ENCODE measurements around the gene KLC3. TPM values are rescaled to one million over a fixed set of nuclear protein-coding genes. Genes with fewer than 3 reads are reported as not detected.

KLC3 gene
- total RNA-seq, 1 experiment from 2014 or later: 22.8 TPM

- Histone ChIP-seq H3K4me2 (ENCODE audit: low read length) (no peak overlapping the region), H3K9ac (ENCODE audit: low read length) (no peak overlapping the region), H4K20me1 (ENCODE audit: insufficient read depth) (no peaks in the 10 kb centered on the region), H3K79me2 (ENCODE audit: insufficient read depth, low read length) (no peaks in the 10 kb centered on the region), H2AFZ (ENCODE audit: low read depth, low read length, poor library complexity, severe bottlenecking) (no peak overlapping the region), H3K9me2 (ENCODE audit: insufficient read depth) (no peaks in the 10 kb centered on the region), H3K9me3 (ENCODE audit: control insufficient read depth in 1 of 2, insufficient read depth in 1 of 2, low read depth in 1 of 2, low read length in 2 of 2) (no peaks in the 10 kb centered on the region), H3K4me1 (ENCODE audit: control insufficient read depth in 1 of 2, insufficient read depth in 2 of 2, low read length in 2 of 2) (peaks cover 10 to 16% of the 10 kb centered on the region in 2 experiments), H3K27ac (ENCODE audit: low read depth, low read length) (no peak overlapping the region), H3K4me3 (replicated peaks in 1 of 2; ENCODE audit: low read depth in 1 of 2, low read length in 2 of 2) (no peak overlapping the region), H3K36me3 (ENCODE audit: control insufficient read depth in 1 of 2, insufficient read depth in 2 of 2, low read length in 2 of 2) (no peaks in the 10 kb centered on the region), H3K27me3 (ENCODE audit: insufficient read depth, low read length) (no peaks in the 10 kb centered on the region)
- ChIA-PET RAD21 (ENCODE audit: low non-redundant PET in 1 of 2, low total read pairs in 2 of 2, uncharacterized antibody in 2 of 2, unreplicated experiment in 2 of 2) (no interaction called here), CTCF (no interaction called here), POLR2A (no interaction called here)
- intact Hi-C loops (cut with micrococcal nuclease): no loop called here
- DNase-seq (ENCODE audit: low read depth, low spot score) (no peak), ATAC-seq (no peak)
- no TSS peak for BruUV-seq (replicated peaks)
- no peak for TF ChIP-seq SP1 (IDR thresholded peaks at IDR 0.05; ENCODE audit: low read depth)
- no peak for TF ChIP-seq YY1 (IDR thresholded peaks at IDR 0.05; ENCODE audit: extremely low read depth, insufficient replicate concordance, low read depth, low read length)
- TF ChIP-seq ZBTB33 (IDR thresholded peaks at IDR 0.05; ENCODE audit: extremely low read depth, insufficient replicate concordance, low read length): no peak
- TF ChIP-seq ZFX (IDR thresholded peaks at IDR 0.05): no peak
- TF ChIP-seq JUND (IDR thresholded peaks at IDR 0.05): no peak
- no peak for TF ChIP-seq CEBPB (IDR thresholded peaks at IDR 0.05; ENCODE audit: low read depth)
- TF ChIP-seq POLR2A (IDR thresholded peaks at IDR 0.05; ENCODE audit: borderline replicate concordance, extremely low read depth, insufficient read depth, insufficient read length): no peak
- no peak for TF ChIP-seq MAX (IDR thresholded peaks at IDR 0.05)
Observed at GRCh38 chr19:45306518-45307027, 34.0 kb upstream of the KLC3 start.

- Histone ChIP-seq H3K27me3 (ENCODE audit: insufficient read depth, low read length) (no peaks in the 10 kb centered on the region), H3K9me2 (ENCODE audit: insufficient read depth) (no peaks in the 10 kb centered on the region), H3K9me3 (ENCODE audit: control insufficient read depth in 1 of 2, insufficient read depth in 1 of 2, low read depth in 1 of 2, low read length in 2 of 2) (no peaks in the 10 kb centered on the region), H3K79me2 (ENCODE audit: insufficient read depth, low read length) (no peaks in the 10 kb centered on the region), H2AFZ (ENCODE audit: low read depth, low read length, poor library complexity, severe bottlenecking) (no peak overlapping the region), H3K9ac (ENCODE audit: low read length) (no peak overlapping the region), H3K4me3 (replicated peaks in 1 of 2; ENCODE audit: low read depth in 1 of 2, low read length in 2 of 2) (no peak overlapping the region), H4K20me1 (ENCODE audit: insufficient read depth) (no peaks in the 10 kb centered on the region), H3K36me3 (ENCODE audit: control insufficient read depth in 1 of 2, insufficient read depth in 2 of 2, low read length in 2 of 2) (no peaks in the 10 kb centered on the region), H3K4me2 (ENCODE audit: low read length) (no peak overlapping the region), H3K4me1 (ENCODE audit: control insufficient read depth in 1 of 2, insufficient read depth in 2 of 2, low read length in 2 of 2) (peaks cover 10 to 16% of the 10 kb centered on the region in 2 experiments), H3K27ac (ENCODE audit: low read depth, low read length) (no peak overlapping the region)
- RAD21 ChIA-PET (ENCODE audit: low non-redundant PET in 1 of 2, low total read pairs in 2 of 2, uncharacterized antibody in 2 of 2, unreplicated experiment in 2 of 2): no interaction called here
- BruUV-seq (replicated peaks): no TSS peak
- DNase-seq (ENCODE audit: low read depth, low spot score): no peak
- intact Hi-C loops (cut with micrococcal nuclease): no loop called here
- POLR2A ChIA-PET: no interaction called here
- ATAC-seq: no peak
- CTCF ChIA-PET: interaction anchor here (0.6 kb wide), 2 partner anchors 489 to 771 kb away, joined by 3 to 4 read pairs; no protein-coding TSS in a partner anchor
- TF ChIP-seq ELF1 (IDR thresholded peaks at IDR 0.05; ENCODE audit: borderline replicate concordance, low read depth) (no peak), SRF (IDR thresholded peaks at IDR 0.05; ENCODE audit: low read depth) (no peak), POLR2AphosphoS5 (IDR thresholded peaks at IDR 0.05; ENCODE audit: low read depth, low read length) (no peak), FOSL1 (IDR thresholded peaks at IDR 0.05; ENCODE audit: low read depth) (no peak), CTCF (IDR thresholded peaks at IDR 0.05 in 2 of 3, conservative IDR thresholded peaks at IDR 0.05 in 1 of 3; ENCODE audit: borderline replicate concordance in 1 of 3, insufficient read depth in 1 of 3, low read depth in 2 of 3, low read length in 2 of 3) (no peak), EZH2phosphoT487 (IDR thresholded peaks at IDR 0.05; ENCODE audit: borderline replicate concordance) (no peak)
Observed at GRCh38 chr19:45307361-45307760, 33.2 kb upstream of the KLC3 start.

Data from HCT116 (cell line).